ENCODE results near the gene PTPRM. TPM values are rescaled to one million over a fixed set of nuclear protein-coding genes. Genes with fewer than 3 reads are reported as not detected.

The PTPRM gene
- total RNA-seq, 1 donor from 2014 or later, result 13.9 TPM

DNA sequence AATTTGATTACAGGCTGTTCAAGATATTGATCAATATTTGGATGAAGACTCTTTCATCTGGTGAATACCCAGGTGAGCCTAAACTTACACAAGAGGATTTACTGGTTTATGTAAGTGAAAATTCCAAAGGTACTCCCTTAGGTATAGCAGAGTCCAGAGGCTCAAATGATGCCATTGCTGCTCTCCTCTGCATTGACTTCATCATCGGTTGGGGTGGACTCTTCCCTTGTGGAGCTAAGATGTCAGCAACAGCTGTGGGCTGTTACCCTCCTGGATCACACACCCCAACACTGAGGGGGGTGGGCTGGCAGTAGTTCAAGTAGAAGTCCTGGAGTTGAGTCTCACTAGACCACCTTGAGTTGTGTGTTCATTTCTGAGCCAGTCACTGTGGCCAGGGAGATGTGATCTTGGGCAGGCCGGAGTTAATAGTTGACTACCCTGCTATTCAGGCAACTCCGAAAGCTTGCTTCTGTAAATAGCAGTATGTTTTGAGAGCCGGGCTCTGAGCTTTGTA lies 236.9 kb downstream of the PTPRM start:
- Mint-ChIP-seq H3K27me3 (ENCODE audit: insufficient read depth, low read depth) (no peaks in the 10 kb centered on the region), H3K9me3 (no peaks in the 10 kb centered on the region), H3K27ac (no peak overlapping the region), H3K4me1 (peaks cover 30% of the 10 kb centered on the region), H3K4me3 (no peak overlapping the region), H3K36me3 (no peaks in the 10 kb centered on the region)
- no peaks in the 10 kb centered on the region for H3K27me3 ChIP-seq
- no peak overlapping the region for H2AFZ ChIP-seq (replicated peaks)
- no peaks in the 10 kb centered on the region for H3F3A ChIP-seq (ENCODE audit: low read depth)
- no peaks in the 10 kb centered on the region for H3K36me3 ChIP-seq
- H3K4me3 ChIP-seq, result no peak overlapping the region
- no peak overlapping the region for H3K4me2 ChIP-seq
- no peak overlapping the region for H3K9ac ChIP-seq
- no peaks in the 10 kb centered on the region for H3K79me2 ChIP-seq (ENCODE audit: low read depth)
- DNase-seq (ENCODE audit: low spot score), result no peak
- no peak for TF ChIP-seq EZH2phosphoT487 (IDR thresholded peaks at IDR 0.05)
- TF ChIP-seq, protein P1, sequence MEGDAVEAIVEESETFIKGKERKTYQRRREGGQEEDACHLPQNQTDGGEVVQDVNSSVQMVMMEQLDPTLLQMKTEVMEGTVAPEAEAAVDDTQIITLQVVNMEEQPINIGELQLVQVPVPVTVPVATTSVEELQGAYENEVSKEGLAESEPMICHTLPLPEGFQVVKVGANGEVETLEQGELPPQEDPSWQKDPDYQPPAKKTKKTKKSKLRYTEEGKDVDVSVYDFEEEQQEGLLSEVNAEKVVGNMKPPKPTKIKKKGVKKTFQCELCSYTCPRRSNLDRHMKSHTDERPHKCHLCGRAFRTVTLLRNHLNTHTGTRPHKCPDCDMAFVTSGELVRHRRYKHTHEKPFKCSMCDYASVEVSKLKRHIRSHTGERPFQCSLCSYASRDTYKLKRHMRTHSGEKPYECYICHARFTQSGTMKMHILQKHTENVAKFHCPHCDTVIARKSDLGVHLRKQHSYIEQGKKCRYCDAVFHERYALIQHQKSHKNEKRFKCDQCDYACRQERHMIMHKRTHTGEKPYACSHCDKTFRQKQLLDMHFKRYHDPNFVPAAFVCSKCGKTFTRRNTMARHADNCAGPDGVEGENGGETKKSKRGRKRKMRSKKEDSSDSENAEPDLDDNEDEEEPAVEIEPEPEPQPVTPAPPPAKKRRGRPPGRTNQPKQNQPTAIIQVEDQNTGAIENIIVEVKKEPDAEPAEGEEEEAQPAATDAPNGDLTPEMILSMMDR (IDR thresholded peaks at IDR 0.05), result no peak
- TF ChIP-seq EZH2 (IDR thresholded peaks at IDR 0.05), result no peak
- H3K27ac ChIP-seq, result no peak overlapping the region
- no peaks in the 10 kb centered on the region for H4K20me1 ChIP-seq (ENCODE audit: low read depth)
- no peaks in the 10 kb centered on the region for H3K4me1 ChIP-seq
- no peaks in the 10 kb centered on the region for H3K9me3 ChIP-seq (ENCODE audit: low read depth)

DNA sequence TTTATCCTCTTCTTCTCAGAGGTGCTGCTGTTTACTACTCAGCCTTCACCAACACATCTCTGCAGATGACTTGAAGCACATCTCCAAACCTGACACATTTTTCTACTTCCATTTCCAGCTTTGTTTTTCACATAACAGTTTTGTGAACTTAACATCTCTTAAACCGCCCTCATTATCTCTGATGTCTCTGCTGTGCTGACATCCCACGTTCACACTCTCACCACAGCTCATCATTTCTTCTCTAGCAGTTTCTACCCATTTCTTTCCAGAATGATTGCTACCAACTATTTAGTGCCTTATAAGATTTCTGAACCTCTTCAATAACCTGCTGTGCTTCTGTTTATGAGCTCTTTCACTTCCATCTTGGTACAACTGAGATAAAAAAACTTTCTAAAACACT lies 238.0 kb downstream of the PTPRM start:
- H3F3A ChIP-seq (ENCODE audit: low read depth), result no peaks in the 10 kb centered on the region
- no peaks in the 10 kb centered on the region for H4K20me1 ChIP-seq (ENCODE audit: low read depth)
- Mint-ChIP-seq H3K27ac (no peak overlapping the region), H3K36me3 (no peaks in the 10 kb centered on the region), H3K4me3 (no peak overlapping the region), H3K27me3 (ENCODE audit: insufficient read depth, low read depth) (no peaks in the 10 kb centered on the region), H3K9me3 (peaks cover under 1% of the 10 kb centered on the region), H3K4me1 (peaks cover 37% of the 10 kb centered on the region)
- H2AFZ ChIP-seq (replicated peaks), result no peak overlapping the region
- no peak overlapping the region for H3K27ac ChIP-seq
- H3K4me1 ChIP-seq, result no peaks in the 10 kb centered on the region
- H3K4me3 ChIP-seq, result no peak overlapping the region
- H3K9me3 ChIP-seq (ENCODE audit: low read depth), result no peaks in the 10 kb centered on the region
- DNase-seq (ENCODE audit: low spot score), result no peak
- H3K27me3 ChIP-seq, result no peaks in the 10 kb centered on the region
- H3K9ac ChIP-seq, result no peak overlapping the region
- no peak overlapping the region for H3K4me2 ChIP-seq
- TF ChIP-seq, protein P1 (IDR thresholded peaks at IDR 0.05), result no peak
- no peak for TF ChIP-seq EZH2 (IDR thresholded peaks at IDR 0.05)
- TF ChIP-seq EZH2phosphoT487 (IDR thresholded peaks at IDR 0.05), result no peak
- H3K36me3 ChIP-seq, result no peaks in the 10 kb centered on the region
- H3K79me2 ChIP-seq (ENCODE audit: low read depth), result no peaks in the 10 kb centered on the region

DNA sequence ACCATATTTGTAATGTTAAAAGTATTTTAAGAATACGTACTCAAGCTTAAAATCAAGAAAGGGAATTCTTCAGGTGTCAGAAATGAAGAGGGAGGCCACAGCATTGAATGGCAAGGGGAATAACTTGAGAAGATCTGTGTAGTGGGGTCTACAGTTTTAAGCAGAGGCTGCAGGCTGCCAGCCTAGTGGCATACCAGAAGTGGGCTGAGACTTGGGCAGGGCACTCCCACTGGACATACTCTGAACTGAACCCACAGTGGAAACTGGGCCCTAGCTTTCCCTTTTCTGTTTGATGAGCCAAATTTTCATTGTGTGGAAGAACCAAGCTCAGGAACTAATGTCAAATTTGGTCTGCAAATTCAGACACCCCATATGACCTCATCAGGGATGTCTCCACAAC lies 238.8 kb downstream of the PTPRM start:
- no peaks in the 10 kb centered on the region for H4K20me1 ChIP-seq (ENCODE audit: low read depth)
- H3K27me3 ChIP-seq, result no peaks in the 10 kb centered on the region
- no peak overlapping the region for H2AFZ ChIP-seq (replicated peaks)
- no peak overlapping the region for H3K4me3 ChIP-seq
- Mint-ChIP-seq H3K9me3 (peaks cover 3% of the 10 kb centered on the region), H3K4me1 (peaks cover 42% of the 10 kb centered on the region), H3K27ac (no peak overlapping the region), H3K27me3 (ENCODE audit: insufficient read depth, low read depth) (no peaks in the 10 kb centered on the region), H3K36me3 (no peaks in the 10 kb centered on the region), H3K4me3 (no peak overlapping the region)
- H3K9me3 ChIP-seq (ENCODE audit: low read depth), result no peaks in the 10 kb centered on the region
- no peak overlapping the region for H3K4me2 ChIP-seq
- H3K27ac ChIP-seq, result no peak overlapping the region
- no peaks in the 10 kb centered on the region for H3F3A ChIP-seq (ENCODE audit: low read depth)
- H3K36me3 ChIP-seq, result no peaks in the 10 kb centered on the region
- H3K79me2 ChIP-seq (ENCODE audit: low read depth), result no peaks in the 10 kb centered on the region
- no peak for DNase-seq (ENCODE audit: low spot score)
- no peak for TF ChIP-seq EZH2phosphoT487 (IDR thresholded peaks at IDR 0.05)
- TF ChIP-seq EZH2 (IDR thresholded peaks at IDR 0.05), result no peak
- TF ChIP-seq, protein P1 (IDR thresholded peaks at IDR 0.05), result no peak
- no peaks in the 10 kb centered on the region for H3K4me1 ChIP-seq
- no peak overlapping the region for H3K9ac ChIP-seq

Measured in neural progenitor cell (in vitro differentiated cells).